K562 (cell line): ENCODE results near the gene SLC33A1. TPM values are rescaled to one million over a fixed set of nuclear protein-coding genes. Genes with fewer than 3 reads are reported as not detected.

Experiments
- ATAC-seq: fragments of 200-7000 bp; cut with Tn5 transposase; 3 replicates; pipeline ENCODE4 v1.9.1; 2020; ENCODE audit warnings: moderate library complexity
- BruUV-seq: library from RNA; stranded (reverse); fragments of 400-500 nt; replicated peaks from 2 replicates; lab custom pipeline; 2021; lab: Mats Ljungman, UMichigan
- CTCF ChIA-PET: fragments of 300-600 bp; formaldehyde crosslinking; extraction: SDS; loops from one replicate; lab custom pipeline; 2021; ENCODE audit warnings: low intra/inter-chr PET ratio; lab: Yijun Ruan, JAX
- POLR2A ChIA-PET: fragments of 300-600, 350-650 bp; sonication (Branson Sonifier 250); formaldehyde crosslinking; extraction: SDS; loops from one replicate; lab custom pipeline; 2021; ENCODE audit warnings: antibody characterized with exemption, inconsistent platforms; lab: Yijun Ruan, JAX
- DNase-seq, 4 experiments: peaks; one replicate each; pipeline versions ENCODE4 v3.0.0 to v3.0.0-alpha.2; 2011 to 2018; ENCODE audit warnings: low spot score in 3 of 4, mixed read lengths in 3 of 4; ENCODE audit errors: extremely low read depth in 1 of 4
- FAIRE-seq: peaks from 2 replicates; lab custom pipeline; 2011; peaks lifted over from hg19 to GRCh38; lab: Jason Lieb, UNC
- H2AFZ ChIP-seq: 2 replicates; pipeline ENCODE4 v1.6.0; 2011; ENCODE audit warnings: low read depth, low read length, control low read depth, inconsistent platforms
- H3K27ac ChIP-seq: fragments of 200-600 bp; 3 replicates; pipeline ENCODE4 v1.8.0; 2011; ENCODE audit warnings: low read depth, mild to moderate bottlenecking, control low read depth, inconsistent platforms, low read length, moderate library complexity, mixed read lengths; ENCODE audit errors: extremely low read depth
- H3K27me3 ChIP-seq, 2 experiments: fragments of 300-600 bp in 1 of 2; 2 replicates in 1 of 2; 3 replicates in 1 of 2; pipeline versions ENCODE4 v1.6.0 to v1.8.0; 2011; ENCODE audit warnings: inconsistent platforms in 2 of 2, low read length in 2 of 2, mild to moderate bottlenecking in 1 of 2, mixed read lengths in 1 of 2, moderate library complexity in 1 of 2; ENCODE audit not compliant: control insufficient read depth in 2 of 2, insufficient read depth in 2 of 2
- H3K36me3 ChIP-seq: fragments of 300-600 bp; 3 replicates; pipeline ENCODE4 v1.8.0; 2011; ENCODE audit warnings: mild to moderate bottlenecking, low read length, inconsistent platforms; ENCODE audit not compliant: control insufficient read depth, insufficient read depth
- H3K4me1 ChIP-seq, 2 experiments: fragments of 200-600 bp in 1 of 2; replicated peaks in 1 of 2; 2 replicates in 1 of 2; 3 replicates in 1 of 2; pipeline versions ENCODE4 v1.5.1 to v1.8.0; 2011; ENCODE audit warnings: inconsistent platforms in 2 of 2, low read length in 2 of 2, mild to moderate bottlenecking in 1 of 2, mixed read lengths in 1 of 2, moderate library complexity in 1 of 2; ENCODE audit not compliant: control insufficient read depth in 2 of 2, insufficient read depth in 2 of 2
- H3K4me2 ChIP-seq: 2 replicates; pipeline ENCODE4 v1.6.1; 2011; ENCODE audit warnings: low read length, control low read depth, inconsistent platforms, mixed read lengths; ENCODE audit not compliant: insufficient read depth
- H3K4me3 ChIP-seq: fragments of 200-600 bp; sonication (generic), shearing (Covaris generic); 2 replicates; pipeline ENCODE4 v1.5.1; 2016; ENCODE audit warnings: control low read depth, inconsistent platforms
- H3K79me2 ChIP-seq: fragments of 200-600 bp; 3 replicates; pipeline ENCODE4 v1.8.0; 2011; ENCODE audit warnings: low read length, inconsistent platforms; ENCODE audit not compliant: control insufficient read depth, insufficient read depth
- H3K9ac ChIP-seq, 2 experiments: 2 replicates each; pipeline versions ENCODE4 v1.6.0 to v1.6.1; 2011; ENCODE audit warnings: low read depth in 2 of 2, low read length in 2 of 2, control low read depth in 1 of 2, inconsistent platforms in 1 of 2, mild to moderate bottlenecking in 1 of 2, mixed read lengths in 1 of 2; ENCODE audit not compliant: insufficient read depth in 1 of 2
- H3K9me1 ChIP-seq: one replicate; pipeline ENCODE4 v1.6.0; 2011; ENCODE audit warnings: inconsistent platforms, mild to moderate bottlenecking, low read length, moderate library complexity; ENCODE audit not compliant: control insufficient read depth, insufficient read depth
- H3K9me3 ChIP-seq: replicated peaks from 2 replicates; pipeline ENCODE4 v1.5.1; 2011; ENCODE audit warnings: low read depth, low read length, inconsistent platforms; ENCODE audit not compliant: control insufficient read depth, insufficient read depth
- H4K20me1 ChIP-seq: replicated peaks from 2 replicates; pipeline ENCODE4 v1.6.1; 2011; ENCODE audit warnings: low read length, inconsistent platforms, mixed read lengths; ENCODE audit not compliant: control insufficient read depth, insufficient read depth
- BCLAF1 ChIP-seq, 2 experiments: fragments of 450-650 bp in 1 of 2; IDR thresholded peaks; 2 replicates each; pipeline ENCODE4 v1.6.1; 2011 to 2017; ENCODE audit warnings: low read depth in 2 of 2, antibody characterized with exemption in 1 of 2, borderline replicate concordance in 1 of 2, low read length in 1 of 2, mild to moderate bottlenecking in 1 of 2, mixed read lengths in 1 of 2; ENCODE audit not compliant: control insufficient read depth in 1 of 2
- DDX20 ChIP-seq: fragments of 450-650 bp; IDR thresholded peaks from 2 replicates; pipeline ENCODE4 v1.6.1; 2016; ENCODE audit warnings: missing genetic modification characterization, low read depth, mild to moderate bottlenecking, missing compliant biosample characterization, moderate library complexity
- GABPB1 ChIP-seq: sonication (generic); formaldehyde crosslinking; IDR thresholded peaks from 2 replicates; pipeline ENCODE4 v1.8.0; 2022; ENCODE audit warnings: mild to moderate bottlenecking, missing genetic modification reagents
- HMGXB4 ChIP-seq: sonication (generic); formaldehyde crosslinking; IDR thresholded peaks from 2 replicates; pipeline ENCODE4 v1.8.1; 2023; ENCODE audit warnings: mild to moderate bottlenecking, missing genetic modification reagents
- KDM5B ChIP-seq: fragments of 200-600 bp; sonication (generic); IDR thresholded peaks from 2 replicates; pipeline ENCODE4 v1.6.1; 2012; ENCODE audit warnings: low read depth, mild to moderate bottlenecking, moderate library complexity, low read length, control low read depth, inconsistent platforms; ENCODE audit not compliant: insufficient replicate concordance
- NFIC ChIP-seq: fragments of 450-650 bp; IDR thresholded peaks from 2 replicates; pipeline ENCODE4 v1.6.1; 2017; ENCODE audit warnings: mild to moderate bottlenecking, inconsistent platforms
- RBM34 ChIP-seq: fragments of 200-400 bp; formaldehyde crosslinking; IDR thresholded peaks from 2 replicates; pipeline ENCODE4 v1.6.1; 2018; ENCODE audit warnings: low read length, borderline replicate concordance; ENCODE audit not compliant: insufficient read depth
- ZBTB1 ChIP-seq: sonication (generic); formaldehyde crosslinking; IDR thresholded peaks from 2 replicates; pipeline ENCODE4 v1.8.1; 2023; ENCODE audit warnings: missing genetic modification reagents, low read depth, mild to moderate bottlenecking, borderline replicate concordance
- ZBTB9 ChIP-seq: fragments of 450-650 bp; formaldehyde crosslinking; IDR thresholded peaks from 2 replicates; pipeline ENCODE4 v1.4.0; 2020; ENCODE audit warnings: mild to moderate bottlenecking, moderate library complexity
- ZC3H4 ChIP-seq: sonication (generic); formaldehyde crosslinking; IDR thresholded peaks from 2 replicates; pipeline ENCODE4 v1.9.0; 2021; ENCODE audit warnings: missing genetic modification reagents, borderline replicate concordance
- ZMIZ1 ChIP-seq, 2 experiments: fragments of 150-350 bp in 1 of 2; IDR thresholded peaks; 2 replicates each; pipeline ENCODE4 v1.6.1; 2012 to 2016; ENCODE audit warnings: low read depth in 2 of 2, low read length in 2 of 2, mild to moderate bottlenecking in 1 of 2, moderate library complexity in 1 of 2
- WGBS: fragments of 100-300 bp; shearing (Covaris generic); methylation state at CpG from one replicate; pipeline ENCODE4 v1.1.6; 2016; ENCODE audit warnings: low coverage, mixed read lengths; ENCODE audit not compliant: insufficient coverage; ENCODE audit errors: missing lambda C conversion rate; 5-methylcytosine and 5-hydroxymethylcytosine counted together
- in situ Hi-C: fragments of 300-500 bp; cut with MboI; formaldehyde crosslinking; loops from 4 replicates; pipeline ENCODE4 v1.15.0; 2018; ENCODE audit warnings: inconsistent platforms, mixed read lengths
- intact Hi-C: fragments of 100-400 bp; cut with micrococcal nuclease; formaldehyde crosslinking; loops from 2 replicates; pipeline ENCODE4 v1.14.2; 2022
- polyA plus RNA-seq, 8 experiments: library from polyadenylated mRNA; depleted of rRNA in 4 of 8; stranded (reverse) in 5 of 8; unstranded in 3 of 8; fragments of >200 nt; fragmentation: Nextera tagmentation in 2 of 8; fragmentation: Illumina TruSeq in 1 of 8; extraction: Ambion mirVana in 2 of 8; extraction: Trizol in 1 of 8; gene quantifications; 2 replicates each; pipeline versions ENCODE4 v1.2.1 to v1.2.3, GENCODE V29; 2011 to 2014; ENCODE audit warnings: inconsistent platforms in 1 of 8, missing spikeins in 1 of 8
- total RNA-seq, 7 experiments: library from RNA; depleted of rRNA in 6 of 7; stranded (reverse); fragments of >200 nt in 6 of 7; fragmentation: Illumina TruSeq in 2 of 7; extraction: Trizol in 2 of 7; gene quantifications; 2 replicates each; pipeline versions ENCODE4 v1.2.1 to v1.2.3, GENCODE V29; 2011 to 2021; ENCODE audit warnings: low replicate concordance in 1 of 7

SLC33A1 gene
- total and polyA plus RNA-seq, 9 of the 15 experiments (the other 6 are each of a cell fraction or from before 2014, with no cell fraction given) = 6.2 to 26.8 (median 19.6) TPM

- in situ Hi-C loops = no loop called here
- Histone ChIP-seq H3K79me2 (peaks cover 5% of the 10 kb centered on the region; the same call in 1 of the 3 replicates), H3K36me3 (peaks cover 3% of the 10 kb centered on the region; the same call in 1 of the 3 replicates), H3K4me2 (no peak overlapping the region), H3K4me3 (no peak overlapping the region), H3K27ac (no peak overlapping the region), H3K9me3 (no peaks in the 10 kb centered on the region), H4K20me1 (no peaks in the 10 kb centered on the region), H2AFZ (no peak overlapping the region), H3K4me1 (peaks cover 3 to 16% of the 10 kb centered on the region in 2 experiments; a peak in 4 of 5 replicates), H3K27me3 (no peaks in the 10 kb centered on the region), H3K9ac (no peak overlapping the region), H3K9me1 (no peaks in the 10 kb centered on the region)
- no peak for FAIRE-seq
- WGBS = 59% methylated on average over 2 of the region's 2 CpGs
- no peak for DNase-seq
- ChIA-PET CTCF (no interaction called here), POLR2A (interaction anchor here (1.0 kb wide), 1 partner anchor 45 kb away, joined by 3 read pairs; no protein-coding TSS in a partner anchor)
- no peak for ATAC-seq
- intact Hi-C loops = loop anchor here (2.0 kb wide), 3 partner anchors 21 to 177 kb away; partner anchors contain the start of gene SLC33A1
- no TSS peak for BruUV-seq
- TF ChIP-seq ZC3H4 (CRISPR knock-in tag) = no peak
- no peak for TF ChIP-seq ZBTB9 (CRISPR knock-in tag)
- no peak for TF ChIP-seq DDX20 (tag)
- TF ChIP-seq NFIC = no peak
- no peak for TF ChIP-seq RBM34
- TF ChIP-seq KDM5B = no peak
- TF ChIP-seq ZBTB1 = no peak
- no peak for TF ChIP-seq BCLAF1 (IDR thresholded peaks at IDR 0.05; ENCODE audit: borderline replicate concordance in 1 of 2, control insufficient read depth in 1 of 2, low read depth in 2 of 2, low read length in 1 of 2)
- no peak for TF ChIP-seq HMGXB4
- no peak for TF ChIP-seq GABPB1
- no peak for TF ChIP-seq ZMIZ1 (IDR thresholded peaks at IDR 0.05; ENCODE audit: low read depth in 2 of 2, low read length in 2 of 2)
Observed at GRCh38 chr3:155807823-155808222, 46.4 kb downstream of the SLC33A1 start.
